Amniotic stem cell (primary cell): ENCODE data around the gene TTC27.

Experiments
- DNase-seq: peaks from one replicate; lab custom pipeline; 2025; lab: John Stamatoyannopoulos, UW

The TTC27 gene

GRCh38 chr2:32668254-32668653, 40.4 kb downstream of the TTC27 start:
- DNase-seq = no peak

GRCh38 chr2:32671885-32672533, 44.2 kb downstream of the TTC27 start:
- DNase-seq = no peak

GRCh38 chr2:32678825-32679224, 51.0 kb downstream of the TTC27 start:
- no peak for DNase-seq

GRCh38 chr2:32680942-32681341, 53.1 kb downstream of the TTC27 start:
- DNase-seq = no peak

GRCh38 chr2:32683520-32684086, 55.8 kb downstream of the TTC27 start:
- DNase-seq = no peak

GRCh38 chr2:32688541-32688940, 60.7 kb downstream of the TTC27 start:
- DNase-seq = no peak

- no peak for DNase-seq
Measured at GRCh38 chr2:32691678-32692077, 63.8 kb downstream of the TTC27 start.

GRCh38 chr2:32696439-32696838, 68.6 kb downstream of the TTC27 start:
- DNase-seq = no peak

- DNase-seq = peak; percentile 55
Measured at GRCh38 chr2:32697156-32697555, 69.3 kb downstream of the TTC27 start.

- DNase-seq = no peak
Measured at GRCh38 chr2:32699151-32699550, 71.3 kb downstream of the TTC27 start.

GRCh38 chr2:32701806-32702205, 74.0 kb downstream of the TTC27 start:
- DNase-seq = no peak

- no peak for DNase-seq
Measured at GRCh38 chr2:32702303-32703064, 74.6 kb downstream of the TTC27 start.

GRCh38 chr2:32706815-32707579, 79.1 kb downstream of the TTC27 start:
- DNase-seq = no peak

- DNase-seq = peak; percentile 29
Measured at GRCh38 chr2:32711219-32711618, 83.4 kb downstream of the TTC27 start.

GRCh38 chr2:32711908-32712501, 84.2 kb downstream of the TTC27 start:
- DNase-seq = no peak

GRCh38 chr2:32712870-32713269, 85.0 kb downstream of the TTC27 start:
- no peak for DNase-seq

- no peak for DNase-seq
Measured at GRCh38 chr2:32714521-32714920, 86.7 kb downstream of the TTC27 start.

GRCh38 chr2:32715391-32715841, 87.6 kb downstream of the TTC27 start:
- no peak for DNase-seq

GRCh38 chr2:32715981-32716380, 88.1 kb downstream of the TTC27 start:
- no peak for DNase-seq

- no peak for DNase-seq
Measured at GRCh38 chr2:32716598-32716997, 88.7 kb downstream of the TTC27 start.

GRCh38 chr2:32718752-32719151, 90.9 kb downstream of the TTC27 start:
- no peak for DNase-seq

- no peak for DNase-seq
Measured at GRCh38 chr2:32719430-32719829, 91.6 kb downstream of the TTC27 start.
